GM23338 (cell line): ENCODE data around the gene AOAH. TPM values are rescaled to one million over a fixed set of nuclear protein-coding genes. Genes with fewer than 3 reads are reported as not detected.
"Not testable (repeated sequence)": the region's sequence is repeated elsewhere in the genome, so short reads cannot be mapped to it uniquely, and the experiment has no call there.

Experiments
- ATAC-seq: fragments of 200-7000 bp; cut with Tn5 transposase; 3 replicates; pipeline ENCODE4 v1.9.1; 2020
- DNase-seq: peaks from one replicate; pipeline ENCODE4 v3.0.0-alpha.2; 2015; ENCODE audit warnings: low spot score
- H2AFZ ChIP-seq: fragments of 200-600 bp; sonication (generic); 2 replicates; pipeline ENCODE4 v1.8.0; 2016; ENCODE audit warnings: antibody characterized with exemption, mild to moderate bottlenecking, moderate library complexity
- H3F3A ChIP-seq: fragments of 200-600 bp; sonication (generic); replicated peaks from 2 replicates; pipeline ENCODE4 v1.8.0; 2017; ENCODE audit warnings: antibody characterized with exemption, mixed run types, low read depth
- H3K27ac ChIP-seq: fragments of 200-600 bp; sonication (generic); 2 replicates; pipeline ENCODE4 v1.6.1; 2016; ENCODE audit warnings: low read depth
- H3K27me3 ChIP-seq: fragments of 200-600 bp; sonication (generic); 2 replicates; pipeline ENCODE4 v1.8.0; 2016; ENCODE audit warnings: mild to moderate bottlenecking, mixed run types, moderate library complexity; ENCODE audit not compliant: insufficient read depth
- H3K36me3 ChIP-seq: fragments of 200-600 bp; sonication (generic); 2 replicates; pipeline ENCODE4 v1.8.0; 2016; ENCODE audit warnings: mild to moderate bottlenecking; ENCODE audit not compliant: insufficient read depth
- H3K4me1 ChIP-seq: fragments of 200-600 bp; sonication (generic); 2 replicates; pipeline ENCODE4 v1.8.0; 2016; ENCODE audit warnings: mild to moderate bottlenecking, moderate library complexity; ENCODE audit not compliant: insufficient read depth
- H3K4me2 ChIP-seq: fragments of 200-600 bp; sonication (generic); 2 replicates; pipeline ENCODE4 v1.7.1; 2017; ENCODE audit warnings: mixed run types
- H3K4me3 ChIP-seq: fragments of 200-600 bp; sonication (generic); 2 replicates; pipeline ENCODE4 v1.6.1; 2016; ENCODE audit warnings: mixed run types
- H3K79me2 ChIP-seq: fragments of 200-600 bp; sonication (generic); replicated peaks from 2 replicates; pipeline ENCODE4 v1.8.0; 2017; ENCODE audit warnings: mild to moderate bottlenecking; ENCODE audit not compliant: insufficient read depth
- H3K9me2 ChIP-seq: fragments of 200-600 bp; sonication (generic); 2 replicates; pipeline ENCODE4 v1.8.0; 2017; ENCODE audit not compliant: insufficient read depth
- H4K20me1 ChIP-seq: fragments of 200-600 bp; sonication (generic); replicated peaks from 2 replicates; pipeline ENCODE4 v1.8.0; 2017; ENCODE audit warnings: mild to moderate bottlenecking; ENCODE audit not compliant: insufficient read depth
- H3K27ac Mint-ChIP-seq: 2 replicates; pipeline ENCODE4 v1.8.0; 2020; ENCODE audit warnings: inconsistent platforms, mild to moderate bottlenecking, moderate library complexity, mixed read lengths
- H3K27me3 Mint-ChIP-seq: 3 replicates; pipeline ENCODE4 v1.8.0; 2022; ENCODE audit warnings: low read depth, mild to moderate bottlenecking, moderate library complexity, mixed read lengths, inconsistent platforms; ENCODE audit not compliant: insufficient read depth, poor library complexity
- H3K36me3 Mint-ChIP-seq: 3 replicates; pipeline ENCODE4 v1.8.0; 2021; ENCODE audit warnings: low read depth, mild to moderate bottlenecking, inconsistent platforms, moderate library complexity, mixed read lengths
- H3K4me1 Mint-ChIP-seq: 3 replicates; pipeline ENCODE4 v1.8.0; 2020; ENCODE audit warnings: mild to moderate bottlenecking, inconsistent platforms, mixed read lengths
- H3K4me3 Mint-ChIP-seq: 3 replicates; pipeline ENCODE4 v1.8.0; 2021; ENCODE audit warnings: moderate library complexity, mild to moderate bottlenecking, inconsistent platforms, mixed read lengths
- H3K9me3 Mint-ChIP-seq: 3 replicates; pipeline ENCODE4 v1.8.0; 2020; ENCODE audit warnings: moderate library complexity, mild to moderate bottlenecking, inconsistent platforms, mixed read lengths
- CREB1 ChIP-seq: fragments of 250-450 bp; sonication (Bioruptor Pico); IDR thresholded peaks from 2 replicates; pipeline ENCODE4 v1.5.0; 2020; ENCODE audit warnings: low read depth, mild to moderate bottlenecking, moderate library complexity
- CTCF ChIP-seq, 2 experiments: fragments of 200-600 bp in 1 of 2; sonication (generic) in 1 of 2; conservative IDR thresholded peaks; 2 replicates each; pipeline versions ENCODE4 v1.5.1 to v1.6.1; 2016 to 2017; ENCODE audit warnings: antibody characterized with exemption in 2 of 2, low read depth in 2 of 2, mild to moderate bottlenecking in 2 of 2, moderate library complexity in 1 of 2
- ETS1 ChIP-seq: IDR thresholded peaks from 2 replicates; pipeline ENCODE4 v1.6.1; 2016; ENCODE audit warnings: antibody characterized with exemption
- EZH2 ChIP-seq: fragments of 200-600 bp; sonication (generic); IDR thresholded peaks from one replicate; pipeline ENCODE4 v1.8.0; 2017; ENCODE audit warnings: antibody characterized with exemption, mild to moderate bottlenecking, low read depth; ENCODE audit not compliant: unreplicated experiment
- JUNB ChIP-seq: IDR thresholded peaks from one replicate; pipeline ENCODE4 v1.6.1; 2016; ENCODE audit warnings: antibody characterized with exemption; ENCODE audit not compliant: unreplicated experiment
- NANOG ChIP-seq: IDR thresholded peaks from 2 replicates; pipeline ENCODE4 v1.6.1; 2016; ENCODE audit warnings: antibody characterized with exemption, borderline replicate concordance
- POLR2AphosphoS5 ChIP-seq: IDR thresholded peaks from 2 replicates; pipeline ENCODE4 v1.6.1; 2016; ENCODE audit warnings: antibody characterized with exemption, low read depth
- STAT1 ChIP-seq: IDR thresholded peaks from one replicate; pipeline ENCODE4 v1.6.1; 2016; ENCODE audit warnings: antibody characterized with exemption; ENCODE audit not compliant: unreplicated experiment
- ZNF114 ChIP-seq: fragments of 250-450 bp; sonication (Bioruptor Pico); IDR thresholded peaks from 2 replicates; pipeline ENCODE4 v1.5.0; 2020; ENCODE audit warnings: mild to moderate bottlenecking, moderate library complexity
- ZNF331 ChIP-seq: fragments of 250-450 bp; sonication (Bioruptor Pico); IDR thresholded peaks from 2 replicates; pipeline ENCODE4 v1.5.0; 2020; ENCODE audit warnings: low read depth, mild to moderate bottlenecking, moderate library complexity
- ZNF462 ChIP-seq: fragments of 250-450 bp; sonication (Bioruptor Pico); IDR thresholded peaks from 2 replicates; pipeline ENCODE4 v1.5.0; 2020; ENCODE audit warnings: mild to moderate bottlenecking, moderate library complexity
- polyA plus RNA-seq: library from polyadenylated mRNA; unstranded; fragments of >200 nt; fragmentation: Nextera tagmentation; extraction: Ambion mirVana; gene quantifications from 2 replicates; pipeline ENCODE4 v1.2.1, GENCODE V29; 2016
- total RNA-seq: library from RNA; depleted of rRNA; stranded (reverse); fragments of >200 nt; shearing (Covaris generic); gene quantifications from 2 replicates; pipeline ENCODE4 v1.2.3, GENCODE V29; 2014

Gene AOAH
- total and polyA plus RNA-seq, 2 experiments from 2014 or later: not detected

GRCh38 chr7:36504216-36504615 is 220.1 kb downstream of the AOAH start:
- H3K4me3 Mint-ChIP-seq, ATAC-seq, H3K4me2 ChIP-seq, H3K27ac Mint-ChIP-seq, H2AFZ ChIP-seq, H3K9me2 ChIP-seq, H4K20me1 ChIP-seq, H3K4me1 Mint-ChIP-seq, H3K27me3 ChIP-seq, DNase-seq, H3K36me3 ChIP-seq, H3K27me3 Mint-ChIP-seq, H3K79me2 ChIP-seq, H3K4me1 ChIP-seq, H3K36me3 Mint-ChIP-seq, H3K4me3 ChIP-seq, H3F3A ChIP-seq, H3K27ac ChIP-seq: not testable (repeated sequence)
- H3K9me3 Mint-ChIP-seq: peaks cover 12% of the 10 kb centered on the region; the same call in 2 of the 3 replicates

GRCh38 chr7:36497775-36498174 is 226.5 kb downstream of the AOAH start:
- H3K4me3 ChIP-seq: no peak overlapping the region
- no peaks in the 10 kb centered on the region for H3K79me2 ChIP-seq
- H3K9me3 Mint-ChIP-seq: peaks cover 5% of the 10 kb centered on the region; the same call in 1 of the 3 replicates
- no peak overlapping the region for H2AFZ ChIP-seq
- 0 out of 2 replicates have a peak, but pooled peaks cover 3% of the 10 kb centered on the region for H3K9me2 ChIP-seq
- H3F3A ChIP-seq: no peaks in the 10 kb centered on the region
- H3K36me3 ChIP-seq: no peaks in the 10 kb centered on the region
- no peak overlapping the region for H3K27ac Mint-ChIP-seq
- H3K4me1 ChIP-seq: no peaks in the 10 kb centered on the region
- DNase-seq: no peak
- no peaks in the 10 kb centered on the region for H4K20me1 ChIP-seq
- H3K27me3 ChIP-seq: no peaks in the 10 kb centered on the region
- ATAC-seq: no peak
- no peak overlapping the region for H3K4me2 ChIP-seq
- H3K4me1 Mint-ChIP-seq: peaks cover 4% of the 10 kb centered on the region; the same call in 1 of the 3 replicates
- H3K36me3 Mint-ChIP-seq: no peaks in the 10 kb centered on the region
- no peaks in the 10 kb centered on the region for H3K27me3 Mint-ChIP-seq
- no peak overlapping the region for H3K4me3 Mint-ChIP-seq
- no peak overlapping the region for H3K27ac ChIP-seq
- TF ChIP-seq NANOG (no peak), EZH2 (no peak), ZNF114 (CRISPR knock-in tag) (no peak), ETS1 (no peak), ZNF331 (CRISPR knock-in tag) (no peak), CTCF (conservative IDR thresholded peaks at IDR 0.05; ENCODE audit: low read depth in 2 of 2) (no peak), ZNF462 (CRISPR knock-in tag) (no peak), CREB1 (CRISPR knock-in tag) (no peak), JUNB (no peak), POLR2AphosphoS5 (no peak), STAT1 (no peak)
